Activated gamma-delta T cell treated with Interleukin-2 at 50 U/mL for 16 hours (primary cell): ENCODE results near the gene CPEB2.

Experiments
- DNase-seq: peaks from one replicate; pipeline ENCODE4 v3.0.0-alpha.2; 2020

CPEB2 gene

GRCh38 chr4:15001869-15002658 lies at the start of gene CPEB2:
Gene CPEB2, plus strand, starts transcription at chr4:15002481. Its CDS starts 193 bp downstream, at chr4:15002674.
- peak; percentile 88 for DNase-seq

- no peak for DNase-seq
Observed at GRCh38 chr4:14958436-14958835, 43.8 kb upstream of the CPEB2 start.

- no peak for DNase-seq
Observed at GRCh38 chr4:14961292-14961691, 41.0 kb upstream of the CPEB2 start.

GRCh38 chr4:14965071-14965470 lies 37.2 kb upstream of the CPEB2 start:
- no peak for DNase-seq

GRCh38 chr4:14967982-14968381 lies 34.3 kb upstream of the CPEB2 start:
- no peak for DNase-seq

- DNase-seq = no peak
Observed at GRCh38 chr4:14977830-14978229, 24.5 kb upstream of the CPEB2 start.

- DNase-seq = no peak
Observed at GRCh38 chr4:14984448-14984847, 17.8 kb upstream of the CPEB2 start.

- DNase-seq = no peak
Observed at GRCh38 chr4:14985161-14985560, 17.1 kb upstream of the CPEB2 start.

GRCh38 chr4:14985843-14986242 lies 16.4 kb upstream of the CPEB2 start:
- DNase-seq = no peak

- no peak for DNase-seq
Observed at GRCh38 chr4:14987054-14987453, 15.2 kb upstream of the CPEB2 start.

GRCh38 chr4:14990484-14990883 lies 11.8 kb upstream of the CPEB2 start:
- no peak for DNase-seq

- no peak for DNase-seq
Observed at GRCh38 chr4:14994242-14994641, 8.0 kb upstream of the CPEB2 start.

GRCh38 chr4:15001248-15001868 lies 923 bp upstream of the CPEB2 start:
- peak; percentile 26 for DNase-seq

- DNase-seq = peak; percentile 79
Observed at GRCh38 chr4:15002659-15003400, 549 bp downstream of the CPEB2 start.

GRCh38 chr4:15003401-15003890 lies 1.2 kb downstream of the CPEB2 start:
- DNase-seq = peak; percentile 52

GRCh38 chr4:15003891-15004738 lies 1.8 kb downstream of the CPEB2 start:
- peak; percentile 42 for DNase-seq

GRCh38 chr4:15004739-15005301 lies 2.5 kb downstream of the CPEB2 start:
- DNase-seq = peak; percentile 12

- DNase-seq = no peak
Observed at GRCh38 chr4:15005474-15006115, 3.3 kb downstream of the CPEB2 start.

GRCh38 chr4:15006416-15007024 lies 4.2 kb downstream of the CPEB2 start:
- DNase-seq = no peak

- no peak for DNase-seq
Observed at GRCh38 chr4:15007201-15007600, 4.9 kb downstream of the CPEB2 start.

- DNase-seq = no peak
Observed at GRCh38 chr4:15010038-15010585, 7.8 kb downstream of the CPEB2 start.
